Mucosa of gallbladder (tissue), 1 donor: ENCODE results near the gene GRIN2A. TPM values are rescaled to one million over a fixed set of nuclear protein-coding genes. Genes with fewer than 3 reads are reported as not detected.

Source experiments
- DNase-seq: peaks from one replicate; pipeline ENCODE4 v3.0.0-alpha.2; 2020; ENCODE audit warnings: low spot score
- total RNA-seq: library from RNA; stranded (reverse); gene quantifications from one replicate; pipeline ENCODE4 v1.2.1, GENCODE V29; 2021
- donor health status: DM: no; HTN: no; CAD: no.

Gene GRIN2A
- total RNA-seq, 1 donor from 2014 or later: 62.8 TPM

- DNase-seq: peak; percentile 57
These were observed 749 bp downstream of the GRIN2A start for GRCh38 chr16:10181196-10182162.

DNA sequence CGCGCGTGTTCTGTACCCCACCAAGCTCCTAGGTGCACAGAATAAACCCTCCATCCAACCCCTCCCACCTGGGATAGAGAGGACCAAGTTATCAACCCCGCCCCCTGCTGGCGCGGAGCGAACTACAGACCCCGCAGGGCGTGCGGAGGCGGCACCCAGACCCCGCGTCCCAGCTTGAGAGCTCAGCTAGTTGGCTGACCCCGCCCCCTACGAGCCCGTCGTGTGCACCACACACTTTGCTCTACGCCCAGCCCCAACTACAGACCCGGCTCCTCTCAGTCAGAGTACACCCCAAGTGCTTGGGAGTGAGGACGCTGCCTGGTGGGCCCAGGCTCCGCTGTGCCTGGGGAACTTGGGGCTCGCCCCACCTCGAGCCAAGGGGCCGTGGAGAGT, 1.5 kb downstream of the GRIN2A start:
- DNase-seq: no peak

- DNase-seq: no peak
These were observed 2.0 kb downstream of the GRIN2A start for GRCh38 chr16:10180042-10180770.

- no peak for DNase-seq
These were observed 3.7 kb downstream of the GRIN2A start for GRCh38 chr16:10178526-10178925.

DNA sequence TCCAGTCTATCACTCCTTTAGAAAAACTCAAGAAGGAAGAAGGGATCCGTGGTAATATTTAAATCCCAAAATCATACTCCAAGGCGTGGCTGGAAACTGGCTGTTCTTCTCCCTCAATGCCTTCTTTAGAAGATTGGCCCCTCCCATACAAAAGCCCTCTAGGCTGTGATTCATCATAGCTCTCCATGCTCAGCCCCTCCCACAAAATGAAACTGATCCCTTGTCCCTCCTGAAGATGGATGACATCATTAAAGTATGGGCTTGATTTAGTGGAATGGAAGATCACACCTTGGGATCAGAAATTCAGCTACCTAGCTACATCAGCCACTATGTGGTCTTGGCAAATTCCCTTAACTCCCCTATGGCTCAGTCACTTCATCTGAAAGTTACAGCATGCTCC, 4.1 kb downstream of the GRIN2A start:
- no peak for DNase-seq

GRCh38 chr16:10172848-10173655, 9.2 kb downstream of the GRIN2A start:
- no peak for DNase-seq

- DNase-seq: no peak
These were observed 11.0 kb downstream of the GRIN2A start for GRCh38 chr16:10171221-10171620.

GRCh38 chr16:10169904-10170410, 12.3 kb downstream of the GRIN2A start:
- DNase-seq: no peak

- no peak for DNase-seq
These were observed 13.2 kb downstream of the GRIN2A start for GRCh38 chr16:10169031-10169430.

GRCh38 chr16:10168258-10168657, 14.0 kb downstream of the GRIN2A start:
- DNase-seq: no peak

GRCh38 chr16:10165643-10166042, 16.6 kb downstream of the GRIN2A start:
- DNase-seq: no peak

DNA sequence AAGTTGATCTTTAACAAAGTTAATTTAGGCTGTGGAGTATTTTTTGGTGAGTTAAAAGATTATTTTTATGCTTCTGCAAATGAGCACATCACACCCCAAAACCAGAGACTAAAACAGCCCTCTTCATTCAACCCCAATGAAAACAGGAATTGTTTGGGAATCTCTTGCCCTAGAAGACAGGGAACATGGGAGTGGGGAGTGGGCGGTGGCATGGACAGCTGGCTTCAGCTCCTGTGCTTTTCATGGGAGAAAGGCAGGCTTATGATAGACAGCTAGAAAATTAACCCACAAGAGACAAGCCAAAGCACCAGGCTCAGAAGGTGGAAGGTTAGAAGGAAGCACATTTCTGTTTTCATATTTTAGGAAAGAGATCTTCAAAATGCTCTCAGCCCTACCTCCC, 19.2 kb downstream of the GRIN2A start:
- DNase-seq: no peak

- no peak for DNase-seq
These were observed 26.1 kb downstream of the GRIN2A start for GRCh38 chr16:10156099-10156498.

DNA sequence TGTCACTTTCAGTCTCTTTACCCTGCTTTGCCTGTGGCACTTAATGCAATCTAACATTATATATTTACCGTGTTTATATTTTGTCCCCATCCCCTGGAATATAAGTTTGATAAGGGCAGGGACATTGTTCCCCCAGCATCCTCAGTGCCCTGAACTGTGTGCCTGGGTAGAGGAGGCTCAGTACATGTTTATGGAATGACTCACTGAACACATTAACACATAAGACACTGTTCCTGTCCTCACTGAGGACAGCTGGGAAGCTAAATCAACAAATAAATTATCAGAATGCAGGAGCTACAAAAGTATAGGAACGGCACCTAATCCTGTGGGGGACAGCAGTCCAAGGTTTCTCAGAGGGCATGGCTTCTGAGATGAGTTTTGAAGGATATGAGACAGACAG, 27.8 kb downstream of the GRIN2A start:
- no peak for DNase-seq

- DNase-seq: no peak
These were observed 28.2 kb downstream of the GRIN2A start for GRCh38 chr16:10153985-10154384.

DNA sequence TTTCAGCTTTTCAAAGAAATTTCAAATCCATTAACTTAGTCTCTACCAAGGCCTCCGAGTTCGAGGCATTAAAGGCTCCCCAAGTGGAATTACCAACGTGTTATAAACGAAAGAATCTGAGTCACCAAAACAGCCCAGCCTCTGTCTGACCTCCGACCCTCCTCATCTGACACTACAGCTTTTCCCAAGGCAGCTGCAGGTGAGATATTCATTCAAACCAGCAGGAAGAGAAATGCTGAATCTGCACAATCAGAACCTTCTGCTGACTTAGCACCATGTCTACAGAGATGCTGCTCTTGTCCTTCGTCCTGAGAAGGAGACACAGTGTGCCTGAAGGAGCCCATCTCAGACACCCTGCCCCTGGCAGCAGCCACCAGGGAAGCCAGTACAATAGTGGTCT, 30.5 kb downstream of the GRIN2A start:
- DNase-seq: no peak

- no peak for DNase-seq
These were observed 31.3 kb downstream of the GRIN2A start for GRCh38 chr16:10150906-10151305.

GRCh38 chr16:10145542-10146035, 36.6 kb downstream of the GRIN2A start:
- DNase-seq: no peak

DNA sequence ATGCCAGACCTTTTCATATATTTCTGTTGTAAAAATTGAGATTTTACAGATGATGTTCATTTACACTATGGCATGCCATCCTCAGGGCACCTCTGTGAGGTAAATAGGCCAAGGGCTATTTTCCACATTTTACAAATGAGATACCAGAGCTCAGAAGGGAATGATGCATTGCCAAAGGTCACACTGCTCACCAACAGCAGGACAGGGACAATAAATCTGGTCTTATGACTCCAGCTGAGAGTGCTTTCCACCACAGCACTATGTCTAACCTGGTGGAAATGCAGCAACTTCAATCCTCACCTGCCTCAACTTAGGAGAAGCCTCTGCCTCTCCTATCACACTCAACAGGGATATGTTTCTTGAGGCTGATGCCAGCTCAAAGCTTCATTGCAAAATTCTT, 40.6 kb downstream of the GRIN2A start:
- no peak for DNase-seq

GRCh38 chr16:10138881-10139280, 43.3 kb downstream of the GRIN2A start:
- DNase-seq: no peak

- DNase-seq: no peak
These were observed 44.9 kb downstream of the GRIN2A start for GRCh38 chr16:10137341-10137740.

GRCh38 chr16:10136916-10137315, 45.3 kb downstream of the GRIN2A start:
- DNase-seq: no peak
